Measurements from ENCODE around the gene GRHL1.

Gene GRHL1

DNA sequence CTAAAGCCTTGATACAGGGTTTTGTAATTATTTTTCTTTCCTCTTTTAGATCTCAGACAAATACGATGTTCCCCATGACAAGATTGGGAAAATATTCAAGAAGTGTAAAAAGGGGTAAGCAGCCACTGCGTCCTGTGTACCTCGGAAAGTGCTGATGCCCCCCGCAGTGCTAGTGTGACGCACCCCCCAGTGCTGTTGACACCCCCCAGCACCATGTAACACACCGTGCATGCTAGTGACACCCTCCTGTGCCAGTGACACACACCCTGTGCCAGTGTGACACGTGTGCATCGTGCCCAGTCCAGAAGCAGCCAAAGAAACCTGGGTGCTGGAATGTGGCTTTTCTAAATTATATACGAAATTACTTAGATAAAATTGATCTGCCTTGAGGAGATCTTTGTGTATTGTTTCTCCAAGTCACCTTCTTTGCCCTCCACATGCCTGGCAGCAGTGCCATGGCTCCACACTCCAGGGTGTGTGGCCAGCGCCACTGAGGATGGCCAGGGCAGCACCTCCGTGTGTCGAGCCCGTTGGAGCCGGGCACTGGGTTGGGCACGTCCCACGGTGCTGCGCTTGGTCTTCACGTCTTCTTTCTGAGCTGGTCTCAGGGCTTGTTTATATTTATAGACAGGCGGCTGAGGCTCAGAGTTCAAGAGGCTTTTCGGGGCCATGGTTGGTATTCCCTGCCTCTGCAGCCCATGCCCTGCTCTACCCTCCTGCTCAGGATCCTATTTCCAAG lies 47.6 kb downstream of the GRHL1 start:
- Histone ChIP-seq H3K9me2 (replicated peaks; ENCODE audit: insufficient read depth, low read length) (no peaks in the 10 kb centered on the region), H3K27ac (ENCODE audit: low read length) (no peak overlapping the region), H3K4me1 (ENCODE audit: low read length) (no peaks in the 10 kb centered on the region), H3K9ac (ENCODE audit: low read length) (no peak overlapping the region), H3K79me2 (ENCODE audit: low read length) (no peaks in the 10 kb centered on the region), H4K20me1 (ENCODE audit: insufficient read depth, low read length) (no peaks in the 10 kb centered on the region), H3K9me3 (replicated peaks; ENCODE audit: insufficient read depth, low read length) (no peaks in the 10 kb centered on the region), H3K27me3 (replicated peaks; ENCODE audit: insufficient read depth, low read length) (no peaks in the 10 kb centered on the region), H3F3A (ENCODE audit: insufficient read depth, low read length) (no peaks in the 10 kb centered on the region), H3K36me3 (replicated peaks; ENCODE audit: insufficient read depth, low read length) (no peaks in the 10 kb centered on the region), H3K4me2 (ENCODE audit: low read depth, low read length) (no peak overlapping the region), H2AFZ (ENCODE audit: low read length) (no peak overlapping the region), H3K4me3 (ENCODE audit: low read length) (no peak overlapping the region)
- no peak for DNase-seq
- no peak for TF ChIP-seq EZH2phosphoT487 (IDR thresholded peaks at IDR 0.05; ENCODE audit: low read length)
- TF ChIP-seq, protein P1, sequence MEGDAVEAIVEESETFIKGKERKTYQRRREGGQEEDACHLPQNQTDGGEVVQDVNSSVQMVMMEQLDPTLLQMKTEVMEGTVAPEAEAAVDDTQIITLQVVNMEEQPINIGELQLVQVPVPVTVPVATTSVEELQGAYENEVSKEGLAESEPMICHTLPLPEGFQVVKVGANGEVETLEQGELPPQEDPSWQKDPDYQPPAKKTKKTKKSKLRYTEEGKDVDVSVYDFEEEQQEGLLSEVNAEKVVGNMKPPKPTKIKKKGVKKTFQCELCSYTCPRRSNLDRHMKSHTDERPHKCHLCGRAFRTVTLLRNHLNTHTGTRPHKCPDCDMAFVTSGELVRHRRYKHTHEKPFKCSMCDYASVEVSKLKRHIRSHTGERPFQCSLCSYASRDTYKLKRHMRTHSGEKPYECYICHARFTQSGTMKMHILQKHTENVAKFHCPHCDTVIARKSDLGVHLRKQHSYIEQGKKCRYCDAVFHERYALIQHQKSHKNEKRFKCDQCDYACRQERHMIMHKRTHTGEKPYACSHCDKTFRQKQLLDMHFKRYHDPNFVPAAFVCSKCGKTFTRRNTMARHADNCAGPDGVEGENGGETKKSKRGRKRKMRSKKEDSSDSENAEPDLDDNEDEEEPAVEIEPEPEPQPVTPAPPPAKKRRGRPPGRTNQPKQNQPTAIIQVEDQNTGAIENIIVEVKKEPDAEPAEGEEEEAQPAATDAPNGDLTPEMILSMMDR (IDR thresholded peaks at IDR 0.05; ENCODE audit: low read length) = no peak
- no peak for TF ChIP-seq EZH2 (optimal IDR thresholded peaks at IDR 0.05; ENCODE audit: low read depth, low read length)

DNA sequence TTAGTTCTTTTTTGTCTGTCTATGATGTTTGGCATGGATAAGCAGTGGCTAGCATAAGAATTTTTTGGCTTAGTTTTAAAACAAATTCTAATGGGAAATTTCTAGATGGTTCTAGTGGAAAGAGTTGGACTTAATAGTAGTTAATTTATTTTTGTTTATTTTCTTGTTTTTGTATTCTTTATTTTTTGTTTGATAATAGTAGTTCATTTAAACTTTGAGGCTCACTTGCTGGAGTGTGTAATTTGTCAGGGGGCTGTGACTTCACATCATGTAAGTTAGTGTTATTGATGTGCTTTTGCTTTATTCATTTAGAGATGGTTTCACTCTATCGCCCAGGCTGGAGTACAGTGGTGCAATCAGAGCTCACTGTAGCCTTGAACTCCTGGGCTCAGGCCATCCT lies 48.2 kb downstream of the GRHL1 start:
- H3K27me3 ChIP-seq (replicated peaks; ENCODE audit: insufficient read depth, low read length) = no peaks in the 10 kb centered on the region
- H3K4me2 ChIP-seq (ENCODE audit: low read depth, low read length) = no peak overlapping the region
- DNase-seq = no peak
- no peak overlapping the region for H3K9ac ChIP-seq (ENCODE audit: low read length)
- no peaks in the 10 kb centered on the region for H3K9me3 ChIP-seq (replicated peaks; ENCODE audit: insufficient read depth, low read length)
- no peak overlapping the region for H3K4me3 ChIP-seq (ENCODE audit: low read length)
- no peak overlapping the region for H3K27ac ChIP-seq (ENCODE audit: low read length)
- H4K20me1 ChIP-seq (ENCODE audit: insufficient read depth, low read length) = no peaks in the 10 kb centered on the region
- no peaks in the 10 kb centered on the region for H3F3A ChIP-seq (ENCODE audit: insufficient read depth, low read length)
- no peak overlapping the region for H2AFZ ChIP-seq (ENCODE audit: low read length)
- H3K4me1 ChIP-seq (ENCODE audit: low read length) = no peaks in the 10 kb centered on the region
- H3K9me2 ChIP-seq (replicated peaks; ENCODE audit: insufficient read depth, low read length) = no peaks in the 10 kb centered on the region
- TF ChIP-seq, protein P1 (IDR thresholded peaks at IDR 0.05; ENCODE audit: low read length) = no peak
- TF ChIP-seq EZH2phosphoT487 (IDR thresholded peaks at IDR 0.05; ENCODE audit: low read length) = no peak
- no peak for TF ChIP-seq EZH2 (optimal IDR thresholded peaks at IDR 0.05; ENCODE audit: low read depth, low read length)
- H3K79me2 ChIP-seq (ENCODE audit: low read length) = no peaks in the 10 kb centered on the region
- no peaks in the 10 kb centered on the region for H3K36me3 ChIP-seq (replicated peaks; ENCODE audit: insufficient read depth, low read length)

DNA sequence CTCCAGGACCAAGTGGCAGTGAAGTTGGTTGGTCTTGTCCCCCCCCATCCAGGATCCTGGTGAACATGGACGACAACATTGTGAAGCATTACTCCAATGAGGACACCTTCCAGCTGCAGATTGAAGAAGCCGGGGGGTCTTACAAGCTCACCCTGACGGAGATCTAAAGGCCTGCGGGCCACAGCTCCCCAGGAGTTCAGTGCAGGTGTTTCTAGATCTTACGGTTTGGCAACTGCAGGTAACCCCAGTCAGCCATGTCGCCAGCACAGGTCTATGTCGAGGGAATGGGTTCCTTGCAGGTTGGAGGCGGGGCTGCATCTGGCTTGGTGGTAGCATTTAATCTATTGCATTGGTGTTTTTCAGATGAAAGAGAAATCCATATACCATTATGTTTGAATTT lies 49.0 kb downstream of the GRHL1 start:
- H3K27me3 ChIP-seq (replicated peaks; ENCODE audit: insufficient read depth, low read length) = no peaks in the 10 kb centered on the region
- H3K79me2 ChIP-seq (ENCODE audit: low read length) = no peaks in the 10 kb centered on the region
- no peak for DNase-seq
- H3K27ac ChIP-seq (ENCODE audit: low read length) = no peak overlapping the region
- H4K20me1 ChIP-seq (ENCODE audit: insufficient read depth, low read length) = no peaks in the 10 kb centered on the region
- no peaks in the 10 kb centered on the region for H3K4me1 ChIP-seq (ENCODE audit: low read length)
- H3K9me2 ChIP-seq (replicated peaks; ENCODE audit: insufficient read depth, low read length) = no peaks in the 10 kb centered on the region
- H3K4me2 ChIP-seq (ENCODE audit: low read depth, low read length) = no peak overlapping the region
- no peak overlapping the region for H2AFZ ChIP-seq (ENCODE audit: low read length)
- TF ChIP-seq EZH2phosphoT487 (IDR thresholded peaks at IDR 0.05; ENCODE audit: low read length) (no peak), EZH2 (optimal IDR thresholded peaks at IDR 0.05; ENCODE audit: low read depth, low read length) (no peak)
- TF ChIP-seq, protein P1 (IDR thresholded peaks at IDR 0.05; ENCODE audit: low read length) = no peak
- no peak overlapping the region for H3K9ac ChIP-seq (ENCODE audit: low read length)
- no peaks in the 10 kb centered on the region for H3K36me3 ChIP-seq (replicated peaks; ENCODE audit: insufficient read depth, low read length)
- H3F3A ChIP-seq (ENCODE audit: insufficient read depth, low read length) = no peaks in the 10 kb centered on the region
- no peak overlapping the region for H3K4me3 ChIP-seq (ENCODE audit: low read length)
- H3K9me3 ChIP-seq (replicated peaks; ENCODE audit: insufficient read depth, low read length) = no peaks in the 10 kb centered on the region
